Esophagus squamous epithelium (tissue), 4 donors: ENCODE measurements around the gene PRSS56.

Experiments
- CTCF ChIP-seq, 6 experiments: fragments of 450-650 bp in 4 of 6; fragments of 200-600 bp in 2 of 6; sonication (generic) in 2 of 6; IDR thresholded peaks; one replicate each; pipeline ENCODE4 v1.5.1; 2016 to 2019; ENCODE audit warnings: antibody characterized with exemption in 6 of 6, mild to moderate bottlenecking in 4 of 6, moderate library complexity in 4 of 6
- POLR2A ChIP-seq, 4 donors: fragments of 450-650 bp; IDR thresholded peaks; one replicate each; pipeline ENCODE4 v1.6.1; 2017; ENCODE audit warnings: antibody characterized with exemption in 4 of 4, mild to moderate bottlenecking in 4 of 4, moderate library complexity in 3 of 4

GRCh38 chr2:232541961-232542714, 21.9 kb downstream of the PRSS56 start:
- no peak for TF ChIP-seq CTCF (IDR thresholded peaks at IDR 0.05)
- TF ChIP-seq POLR2A (IDR thresholded peaks at IDR 0.05), result no peak
